ENCODE results near the gene WSCD2. TPM values are rescaled to one million over a fixed set of nuclear protein-coding genes. Genes with fewer than 3 reads are reported as not detected.

WSCD2 gene
- total RNA-seq, 2 experiments from 2014 or later: not detected

GRCh38 chr12:108196921-108197320 is 67.8 kb downstream of the WSCD2 start:
- Mint-ChIP-seq H3K4me1 (ENCODE audit: low read depth) (no peaks in the 10 kb centered on the region), H3K27ac (no peak overlapping the region), H3K27me3 (peaks cover 6% of the 10 kb centered on the region), H3K9me3 (no peaks in the 10 kb centered on the region), H3K4me3 (no peak overlapping the region), H3K36me3 (no peaks in the 10 kb centered on the region)
- ChIA-PET CTCF (interaction anchor here (3.5 kb wide), 1 partner anchor 205 kb away, joined by 35 read pairs; no protein-coding TSS in a partner anchor), POLR2A (no interaction called here)
- intact Hi-C loops (cut with micrococcal nuclease): loop anchor here (10.0 kb wide), 1 partner anchor 202 kb away; no protein-coding TSS in a partner anchor
- no peak for DNase-seq

DNA sequence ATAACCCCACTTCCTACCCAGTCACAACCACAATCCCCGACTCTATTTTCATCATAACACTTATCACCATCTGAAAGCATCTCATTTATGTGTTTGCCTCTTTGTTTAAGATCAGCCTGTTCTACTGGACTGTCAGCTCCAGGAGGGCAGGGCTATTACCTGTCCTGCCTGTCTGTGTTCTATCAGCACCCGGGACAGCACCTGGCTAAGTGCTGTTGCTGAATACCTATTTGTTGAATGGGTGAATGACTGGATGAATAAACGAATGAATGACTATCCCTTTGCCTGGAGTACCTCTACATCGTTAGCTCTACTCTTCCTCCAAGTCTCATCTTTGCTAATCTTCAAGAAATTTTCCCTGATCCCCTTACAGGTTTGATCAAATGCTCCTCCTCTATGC is 69.0 kb downstream of the WSCD2 start:
- Mint-ChIP-seq H3K36me3 (no peaks in the 10 kb centered on the region), H3K4me1 (ENCODE audit: low read depth) (no peaks in the 10 kb centered on the region), H3K4me3 (no peak overlapping the region), H3K27me3 (peaks cover 6% of the 10 kb centered on the region), H3K27ac (no peak overlapping the region), H3K9me3 (no peaks in the 10 kb centered on the region)
- POLR2A ChIA-PET: no interaction called here
- no peak for DNase-seq
- intact Hi-C loops (cut with micrococcal nuclease): loop anchor here (10.0 kb wide), 1 partner anchor 203 kb away; no protein-coding TSS in a partner anchor
- CTCF ChIA-PET: no interaction called here

DNA sequence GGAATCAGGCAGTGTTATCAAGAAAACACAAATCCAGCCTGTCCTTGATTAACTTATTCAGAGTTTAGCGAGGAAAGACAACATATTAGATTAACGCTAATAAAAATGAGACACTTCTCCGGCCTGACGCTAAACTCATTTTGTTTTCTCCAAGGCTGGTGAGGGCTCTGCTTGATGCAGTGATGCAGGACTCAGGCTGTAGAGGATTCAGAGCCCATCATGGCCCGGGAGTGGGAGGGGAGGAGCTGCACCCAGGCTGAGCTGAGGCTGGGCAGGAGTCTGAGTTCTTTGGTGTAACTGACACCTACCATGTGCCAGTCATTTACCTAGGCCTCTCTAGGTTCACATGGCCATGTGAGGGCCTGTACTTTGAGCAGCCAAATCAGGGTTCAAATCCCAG is 70.0 kb downstream of the WSCD2 start:
- no peak for DNase-seq
- no peaks in the 10 kb centered on the region for H3K36me3 Mint-ChIP-seq
- no peak overlapping the region for H3K27ac Mint-ChIP-seq
- intact Hi-C loops (cut with micrococcal nuclease): loop anchor here (10.0 kb wide), 1 partner anchor 204 kb away; no protein-coding TSS in a partner anchor
- ChIA-PET CTCF (no interaction called here), POLR2A (no interaction called here)
- H3K4me1 Mint-ChIP-seq (ENCODE audit: low read depth): no peaks in the 10 kb centered on the region
- no peak overlapping the region for H3K4me3 Mint-ChIP-seq
- peaks cover 4% of the 10 kb centered on the region for H3K27me3 Mint-ChIP-seq
- H3K9me3 Mint-ChIP-seq: no peaks in the 10 kb centered on the region

GRCh38 chr12:108201808-108202207 is 72.7 kb downstream of the WSCD2 start:
- DNase-seq: no peak
- Mint-ChIP-seq H3K9me3 (no peaks in the 10 kb centered on the region), H3K4me3 (no peak overlapping the region), H3K36me3 (no peaks in the 10 kb centered on the region), H3K27ac (no peak overlapping the region), H3K4me1 (ENCODE audit: low read depth) (no peaks in the 10 kb centered on the region), H3K27me3 (peaks cover 4% of the 10 kb centered on the region)
- ChIA-PET POLR2A (no interaction called here), CTCF (interaction anchor here (1.0 to 1.2 kb wide), 2 partner anchors 7 to 29 kb away, joined by 3 to 4 read pairs; no protein-coding TSS in a partner anchor)
- intact Hi-C loops (cut with micrococcal nuclease): no loop called here

DNA sequence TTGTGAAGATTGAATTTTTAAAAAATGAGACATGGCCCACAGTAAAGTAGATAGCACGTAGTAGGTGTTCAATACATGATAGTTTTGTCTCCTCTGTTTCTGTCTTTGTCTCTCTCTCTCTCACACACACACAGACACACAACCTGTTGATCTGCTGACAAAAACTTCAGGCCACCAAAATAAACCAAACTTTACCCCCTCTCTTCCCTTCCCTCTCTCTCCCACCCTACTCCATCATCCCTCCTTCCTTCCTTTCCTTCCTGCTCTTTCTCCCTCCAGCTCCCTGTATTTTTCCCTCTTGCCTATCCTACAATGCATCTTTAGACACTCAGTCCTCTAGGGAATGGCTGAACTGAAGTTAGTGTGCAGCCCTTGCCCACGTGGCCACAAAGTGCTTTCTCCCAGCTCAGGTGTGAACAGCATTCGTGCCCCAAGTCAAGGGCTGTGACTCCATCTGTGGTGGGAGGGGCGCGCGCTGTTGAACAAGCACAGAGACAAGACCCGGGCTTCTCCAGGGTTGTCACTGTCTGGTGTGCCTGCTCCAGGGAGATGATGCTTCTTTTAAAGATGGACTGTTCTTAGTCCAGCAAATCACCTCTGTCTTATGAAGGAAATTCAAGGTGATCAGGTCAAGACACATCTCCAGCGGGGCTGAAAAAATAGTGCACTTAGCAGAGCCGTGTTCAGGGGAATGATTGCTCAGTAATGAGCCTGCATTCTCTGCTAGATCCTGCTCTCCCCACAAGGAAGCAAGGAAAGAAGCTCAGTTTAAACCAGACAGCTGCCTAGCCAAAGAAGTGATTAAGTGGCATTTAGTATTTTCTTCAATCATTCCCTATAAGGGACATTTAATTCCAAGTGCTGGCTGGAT is 75.3 kb downstream of the WSCD2 start:
- H3K27me3 Mint-ChIP-seq: peaks cover 9% of the 10 kb centered on the region
- intact Hi-C loops (cut with micrococcal nuclease): no loop called here
- H3K36me3 Mint-ChIP-seq: no peaks in the 10 kb centered on the region
- no peaks in the 10 kb centered on the region for H3K4me1 Mint-ChIP-seq (ENCODE audit: low read depth)
- CTCF ChIA-PET: no interaction called here
- DNase-seq: no peak
- no peaks in the 10 kb centered on the region for H3K9me3 Mint-ChIP-seq
- no peak overlapping the region for H3K27ac Mint-ChIP-seq
- POLR2A ChIA-PET: no interaction called here
- no peak overlapping the region for H3K4me3 Mint-ChIP-seq

DNA sequence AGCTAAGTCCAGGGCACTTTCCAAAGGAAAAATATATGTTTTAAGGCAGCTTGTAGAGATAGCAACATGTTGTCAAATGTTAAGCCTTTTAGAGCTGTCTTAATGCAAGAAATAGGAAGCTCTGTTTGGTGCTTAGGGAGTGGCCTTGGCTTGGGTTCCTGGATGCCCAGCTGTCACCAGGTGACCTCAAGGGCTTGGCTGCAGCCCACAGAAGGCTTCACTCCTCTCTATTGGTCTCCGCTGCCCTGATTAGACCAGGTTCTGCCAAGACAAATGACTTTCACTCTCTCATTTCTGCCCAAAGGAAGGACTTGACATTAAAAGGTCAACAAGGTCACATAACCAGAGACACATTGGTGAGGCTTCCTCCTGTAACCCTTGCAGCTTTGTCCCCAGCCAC is 76.8 kb downstream of the WSCD2 start:
- Mint-ChIP-seq H3K4me3 (no peak overlapping the region), H3K27ac (no peak overlapping the region), H3K9me3 (no peaks in the 10 kb centered on the region), H3K4me1 (ENCODE audit: low read depth) (no peaks in the 10 kb centered on the region), H3K36me3 (no peaks in the 10 kb centered on the region), H3K27me3 (peaks cover 11% of the 10 kb centered on the region)
- intact Hi-C loops (cut with micrococcal nuclease): no loop called here
- POLR2A ChIA-PET: no interaction called here
- no peak for DNase-seq
- CTCF ChIA-PET: no interaction called here

GRCh38 chr12:108207791-108208730 is 79.0 kb downstream of the WSCD2 start:
- H3K27ac Mint-ChIP-seq: no peak overlapping the region
- ChIA-PET POLR2A (no interaction called here), CTCF (interaction anchor here (0.8 kb wide), 1 partner anchor 8 kb away, joined by 3 read pairs; no protein-coding TSS in a partner anchor)
- no peak overlapping the region for H3K4me3 Mint-ChIP-seq
- no peaks in the 10 kb centered on the region for H3K4me1 Mint-ChIP-seq (ENCODE audit: low read depth)
- intact Hi-C loops (cut with micrococcal nuclease): no loop called here
- no peak for DNase-seq
- H3K9me3 Mint-ChIP-seq: no peaks in the 10 kb centered on the region
- no peaks in the 10 kb centered on the region for H3K36me3 Mint-ChIP-seq
- H3K27me3 Mint-ChIP-seq: peaks cover 13% of the 10 kb centered on the region

- no peak for DNase-seq
- no peak overlapping the region for H3K27ac Mint-ChIP-seq
- ChIA-PET POLR2A (no interaction called here), CTCF (no interaction called here)
- intact Hi-C loops (cut with micrococcal nuclease): no loop called here
- no peak overlapping the region for H3K4me3 Mint-ChIP-seq
- peaks cover 20% of the 10 kb centered on the region for H3K27me3 Mint-ChIP-seq
- H3K36me3 Mint-ChIP-seq: no peaks in the 10 kb centered on the region
- no peaks in the 10 kb centered on the region for H3K4me1 Mint-ChIP-seq (ENCODE audit: low read depth)
- H3K9me3 Mint-ChIP-seq: no peaks in the 10 kb centered on the region
Observed at GRCh38 chr12:108210001-108210400, 80.9 kb downstream of the WSCD2 start.

DNA sequence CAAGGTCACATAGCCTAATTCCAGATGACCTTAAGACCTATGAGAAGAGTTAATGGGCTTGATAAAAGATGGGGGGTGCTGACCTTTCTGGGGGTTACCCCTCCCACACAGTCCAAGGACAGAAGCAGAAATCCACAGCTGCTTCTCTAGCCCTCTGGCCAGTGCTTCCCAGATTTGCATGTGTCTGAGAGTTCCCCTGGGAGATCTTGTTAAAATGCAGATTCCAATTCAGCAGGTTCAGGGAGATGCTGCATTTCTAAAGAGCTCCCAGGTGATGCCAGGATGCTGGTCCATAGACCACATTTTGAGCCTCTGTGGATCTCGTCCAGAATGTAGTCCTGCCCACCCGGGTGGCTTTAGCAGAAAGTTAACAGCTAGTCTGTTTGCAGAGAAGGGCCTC is 82.1 kb downstream of the WSCD2 start:
- no peaks in the 10 kb centered on the region for H3K36me3 Mint-ChIP-seq
- no peak overlapping the region for H3K27ac Mint-ChIP-seq
- H3K4me3 Mint-ChIP-seq: no peak overlapping the region
- POLR2A ChIA-PET: no interaction called here
- intact Hi-C loops (cut with micrococcal nuclease): no loop called here
- H3K4me1 Mint-ChIP-seq (ENCODE audit: low read depth): no peaks in the 10 kb centered on the region
- CTCF ChIA-PET: no interaction called here
- H3K27me3 Mint-ChIP-seq: peaks cover 24% of the 10 kb centered on the region
- no peaks in the 10 kb centered on the region for H3K9me3 Mint-ChIP-seq
- no peak for DNase-seq

DNA sequence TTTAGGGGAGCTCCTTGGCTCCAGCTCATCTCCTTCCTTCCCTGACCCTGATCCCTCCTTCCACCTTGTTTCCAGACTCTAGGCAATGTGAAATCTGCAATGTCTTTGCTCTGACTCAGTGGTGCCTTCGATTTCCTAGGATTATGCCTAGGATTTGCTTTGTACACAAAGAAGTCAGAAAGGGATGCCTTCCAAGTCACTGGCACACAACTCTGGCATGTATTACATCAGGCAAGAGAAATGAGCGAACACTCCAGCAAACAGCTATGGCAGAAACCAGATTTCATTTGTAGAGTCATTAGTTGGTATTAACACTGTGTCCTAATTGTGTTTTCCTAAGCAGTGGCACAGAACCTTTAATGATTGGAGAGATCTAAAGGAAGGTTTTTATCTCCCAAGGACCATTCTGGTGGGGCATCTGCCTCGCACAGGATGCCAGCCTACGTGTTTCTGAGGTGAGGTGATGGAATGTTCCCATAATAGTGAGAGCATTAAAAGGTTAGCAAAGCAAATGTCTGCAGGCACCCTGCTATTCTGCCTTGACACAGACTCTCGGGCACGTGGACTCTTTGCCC is 84.9 kb downstream of the WSCD2 start:
- POLR2A ChIA-PET: no interaction called here
- CTCF ChIA-PET: no interaction called here
- intact Hi-C loops (cut with micrococcal nuclease): no loop called here
- no peak overlapping the region for H3K4me3 Mint-ChIP-seq
- H3K27ac Mint-ChIP-seq: no peak overlapping the region
- H3K9me3 Mint-ChIP-seq: no peaks in the 10 kb centered on the region
- peaks cover 24% of the 10 kb centered on the region for H3K27me3 Mint-ChIP-seq
- no peaks in the 10 kb centered on the region for H3K36me3 Mint-ChIP-seq
- no peaks in the 10 kb centered on the region for H3K4me1 Mint-ChIP-seq (ENCODE audit: low read depth)
- DNase-seq: no peak

- H3K4me3 Mint-ChIP-seq: no peak overlapping the region
- H3K27me3 Mint-ChIP-seq: peaks cover 25% of the 10 kb centered on the region
- H3K36me3 Mint-ChIP-seq: no peaks in the 10 kb centered on the region
- H3K4me1 Mint-ChIP-seq (ENCODE audit: low read depth): no peaks in the 10 kb centered on the region
- ChIA-PET CTCF (interaction anchor here (1.8 kb wide), 1 partner anchor 20 kb away, joined by 5 read pairs; no protein-coding TSS in a partner anchor), POLR2A (no interaction called here)
- no peaks in the 10 kb centered on the region for H3K9me3 Mint-ChIP-seq
- peak; percentile 27 for DNase-seq
- intact Hi-C loops (cut with micrococcal nuclease): no loop called here
- no peak overlapping the region for H3K27ac Mint-ChIP-seq
Observed at GRCh38 chr12:108214486-108214885, 85.4 kb downstream of the WSCD2 start.

- no peak overlapping the region for H3K27ac Mint-ChIP-seq
- no peak for DNase-seq
- ChIA-PET POLR2A (no interaction called here), CTCF (interaction anchor here (1.1 to 1.8 kb wide), 2 partner anchors 8 to 21 kb away, joined by 3 to 5 read pairs; no protein-coding TSS in a partner anchor)
- no peaks in the 10 kb centered on the region for H3K4me1 Mint-ChIP-seq (ENCODE audit: low read depth)
- H3K27me3 Mint-ChIP-seq: peaks cover 24% of the 10 kb centered on the region
- intact Hi-C loops (cut with micrococcal nuclease): no loop called here
- H3K9me3 Mint-ChIP-seq: no peaks in the 10 kb centered on the region
- H3K4me3 Mint-ChIP-seq: no peak overlapping the region
- H3K36me3 Mint-ChIP-seq: no peaks in the 10 kb centered on the region
Observed at GRCh38 chr12:108215458-108215857, 86.4 kb downstream of the WSCD2 start.

Measured in activated CD4-positive, alpha-beta memory T cell treated with anti-CD3 and anti-CD28 coated beads for 36 hours (primary cell).